ENCODE measurements around the gene NHSL2. TPM values are rescaled to one million over a fixed set of nuclear protein-coding genes. Genes with fewer than 3 reads are reported as not detected.
A peak's percentile ranks its signal among the peaks of the same experiment; 100 is the strongest.

Gene NHSL2
- total RNA-seq, 4 donors from 2014 or later = 10.4 to 31.4 (median 17.7) TPM

- intact Hi-C loops (cut with DNase I) = no loop called here
- TF ChIP-seq CTCF (IDR thresholded peaks at IDR 0.05) (no peak), POLR2A (IDR thresholded peaks at IDR 0.05; ENCODE audit: low read depth) (no peak), POLR2AphosphoS5 (IDR thresholded peaks at IDR 0.05) (no peak), EP300 (IDR thresholded peaks at IDR 0.05) (no peak)
- no peaks in the 10 kb centered on the region for H3K36me3 ChIP-seq
- H3K4me1 ChIP-seq = peaks cover 28 to 83% (median 80%) of the 10 kb centered on the region in 4 donors
- H3K9me3 ChIP-seq = no peaks in the 10 kb centered on the region
- peaks cover 0 to 3% (median 0%) of the 10 kb centered on the region in 4 donors for H3K27me3 ChIP-seq
- H3K4me3 ChIP-seq = no peak overlapping the region
- H3K27ac ChIP-seq (replicated peaks in 1 of 4) = peak overlapping the region in 3 of 4 donors; percentile 19 to 79 (median 36)
- DNase-seq (ENCODE audit: extremely low spot score) = no peak
- WGBS = 58% methylated on average over 4 of the region's 4 CpGs
Observed at GRCh38 chrX:72128183-72128834, 217.7 kb downstream of the NHSL2 start.

GRCh38 chrX:72128881-72129280, 218.2 kb downstream of the NHSL2 start:
- intact Hi-C loops (cut with DNase I) = no loop called here
- H3K4me3 ChIP-seq = no peak overlapping the region
- H3K9me3 ChIP-seq = no peaks in the 10 kb centered on the region
- 68% methylated on average over 6 of the region's 6 CpGs for WGBS
- H3K36me3 ChIP-seq = peaks cover 0 to 4% (median 0%) of the 10 kb centered on the region in 4 donors
- TF ChIP-seq EP300 (IDR thresholded peaks at IDR 0.05) (no peak), CTCF (IDR thresholded peaks at IDR 0.05) (peak in 2 of 3 experiments; percentile 26 to 45)
- peaks cover 23 to 78% (median 74%) of the 10 kb centered on the region in 4 donors for H3K4me1 ChIP-seq
- H3K27ac ChIP-seq (replicated peaks in 1 of 4) = no peak overlapping the region
- peaks cover 0 to under 1% (median 0%) of the 10 kb centered on the region in 4 donors for H3K27me3 ChIP-seq
- no peak for DNase-seq (ENCODE audit: extremely low spot score)

GRCh38 chrX:72129661-72130060, 219.0 kb downstream of the NHSL2 start:
- H3K27me3 ChIP-seq = no peaks in the 10 kb centered on the region
- 89% methylated on average over 16 of the region's 16 CpGs for WGBS
- H3K9me3 ChIP-seq = no peaks in the 10 kb centered on the region
- DNase-seq (ENCODE audit: extremely low spot score) = no peak
- no peak for TF ChIP-seq EP300 (IDR thresholded peaks at IDR 0.05)
- TF ChIP-seq POLR2AphosphoS5 (IDR thresholded peaks at IDR 0.05) = no peak
- TF ChIP-seq POLR2A (IDR thresholded peaks at IDR 0.05; ENCODE audit: low read depth) = no peak
- no peak for TF ChIP-seq CTCF (IDR thresholded peaks at IDR 0.05)
- H3K36me3 ChIP-seq = peaks cover 0 to 12% (median 4%) of the 10 kb centered on the region in 4 donors
- H3K27ac ChIP-seq (replicated peaks in 1 of 4) = peak overlapping the region in 1 of 4 donors; percentile 28
- intact Hi-C loops (cut with DNase I) = no loop called here
- H3K4me3 ChIP-seq = no peak overlapping the region
- peaks cover 17 to 70% (median 66%) of the 10 kb centered on the region in 4 donors for H3K4me1 ChIP-seq

- 81% methylated on average over 12 of the region's 12 CpGs for WGBS
- Histone ChIP-seq H3K27ac (replicated peaks in 1 of 4) (peak overlapping the region in 3 of 4 donors; percentile 75 to 86 (median 86)), H3K4me3 (peak overlapping the region; percentile 57 to 68 (median 60))
Observed at GRCh38 chrX:72130156-72130761, 219.6 kb downstream of the NHSL2 start.

More at GRCh38 chrX:72130156-72130761, 219.6 kb downstream of the NHSL2 start:
- no peak for DNase-seq (ENCODE audit: extremely low spot score)
- Histone ChIP-seq H3K36me3 (peaks cover 0 to 14% (median 5%) of the 10 kb centered on the region in 4 donors), H3K27me3 (no peaks in the 10 kb centered on the region), H3K4me1 (peaks cover 15 to 64% (median 60%) of the 10 kb centered on the region in 4 donors), H3K9me3 (no peaks in the 10 kb centered on the region)
- TF ChIP-seq EP300 (IDR thresholded peaks at IDR 0.05) = no peak
- no peak for TF ChIP-seq POLR2A (IDR thresholded peaks at IDR 0.05; ENCODE audit: low read depth)
- no peak for TF ChIP-seq POLR2AphosphoS5 (IDR thresholded peaks at IDR 0.05)
- TF ChIP-seq CTCF (IDR thresholded peaks at IDR 0.05) = no peak
- intact Hi-C loops (cut with DNase I) = no loop called here

Data from esophagus muscularis mucosa (tissue), 4 donors.